Kidney (tissue), 14 donors: Measurements from ENCODE around the gene CCDC78. TPM values are rescaled to one million over a fixed set of nuclear protein-coding genes. Genes with fewer than 3 reads are reported as not detected.

Experiments
- DNase-seq, 5 donors: peaks; one replicate each; pipeline ENCODE4 v3.0.0-alpha.2; 2013 to 2020
- FAIRE-seq: peaks from 2 replicates; lab custom pipeline; 2012; peaks lifted over from hg19 to GRCh38; lab: Jason Lieb, UNC
- H3K27ac ChIP-seq, 2 donors: one replicate each; pipeline ENCODE4 v1.7.0; 2013; ENCODE audit warnings: low read depth in 2 of 2, low read length in 2 of 2, inconsistent platforms in 1 of 2
- H3K27me3 ChIP-seq: one replicate; pipeline ENCODE4 v1.7.1; 2013; ENCODE audit warnings: low read length, inconsistent platforms; ENCODE audit not compliant: control insufficient read depth, insufficient read depth
- H3K36me3 ChIP-seq, 3 donors: one replicate each; pipeline versions ENCODE4 v1.7.0 to v1.7.1; 2013; ENCODE audit warnings: low read length in 3 of 3, control low read depth in 1 of 3, inconsistent platforms in 1 of 3; ENCODE audit not compliant: insufficient read depth in 3 of 3, control insufficient read depth in 2 of 3
- H3K4me1 ChIP-seq, 3 donors: one replicate each; pipeline versions ENCODE4 v1.7.0 to v1.7.1; 2013; ENCODE audit warnings: low read length in 3 of 3, inconsistent platforms in 1 of 3, low read depth in 1 of 3; ENCODE audit not compliant: control insufficient read depth in 2 of 3, insufficient read depth in 2 of 3
- H3K4me3 ChIP-seq, 3 donors: one replicate each; pipeline versions ENCODE4 v1.7.0 to v1.8.1; 2013; ENCODE audit warnings: low read length in 3 of 3, control low read depth in 1 of 3, inconsistent platforms in 1 of 3
- H3K9ac ChIP-seq, 3 donors: one replicate each; pipeline versions ENCODE4 v1.7.0 to v1.7.1; 2013; ENCODE audit warnings: low read length in 3 of 3, control low read depth in 1 of 3, inconsistent platforms in 1 of 3
- H3K9me3 ChIP-seq, 3 donors: one replicate each; pipeline versions ENCODE4 v1.7.0 to v1.7.1; 2013; ENCODE audit warnings: low read length in 3 of 3, control low read depth in 1 of 3, inconsistent platforms in 1 of 3; ENCODE audit not compliant: control insufficient read depth in 2 of 3, insufficient read depth in 1 of 3
- CTCF ChIP-seq: IDR thresholded peaks from 3 replicates; pipeline ENCODE4 v1.5.1; 2012; ENCODE audit warnings: mild to moderate bottlenecking, moderate library complexity, borderline replicate concordance; ENCODE audit not compliant: insufficient read depth; ENCODE audit errors: extremely low read depth
- intact Hi-C: fragments of 100-400 bp; cut with DNase I; formaldehyde crosslinking; loops from one replicate; pipeline ENCODE4 v1.11.1; 2022
- polyA plus RNA-seq: library from polyadenylated mRNA; stranded (reverse); fragments of 350-450 nt; fragmentation: Illumina TruSeq; extraction: RNeasy Lipid Tissue Mini Kit (QIAGEN cat#74804); gene quantifications from one replicate; pipeline ENCODE4 v1.2.3, GENCODE V29; 2014; ENCODE audit warnings: low read depth, low replicate concordance; ENCODE audit not compliant: insufficient read depth
- total RNA-seq: library from RNA; stranded (reverse); fragmentation: NEBNext Ultra II Directional; extraction: Animal tissue kit (Norgen Biotek cat#: 25700); gene quantifications from one replicate; pipeline ENCODE4 v1.2.1, GENCODE V29; 2021
- donor health status: control.
- donor health status: control.
- donor health status: control.
- donor health status: control.
- donor health status: control.
- donor health status: DM: yes; HTN: yes; CAD: no.
- donor health status: Normal renal cell carcinoma (clear cell type).

The CCDC78 gene
- total and polyA plus RNA-seq, 2 donors from 2014 or later: 1.3 to 2.6 TPM

GRCh38 chr16:685967-686366, 40.3 kb downstream of the CCDC78 start:
- Histone ChIP-seq H3K9ac (no peak overlapping the region), H3K27me3 (no peaks in the 10 kb centered on the region), H3K9me3 (no peaks in the 10 kb centered on the region), H3K4me3 (no peak overlapping the region), H3K27ac (no peak overlapping the region), H3K36me3 (peaks cover 5 to 22% (median 8%) of the 10 kb centered on the region in 3 donors), H3K4me1 (peaks cover 0 to 46% (median 12%) of the 10 kb centered on the region in 3 donors)
- FAIRE-seq: no peak
- no peak for DNase-seq
- no peak for TF ChIP-seq CTCF
- intact Hi-C loops: no loop called here

- H3K27me3 ChIP-seq: no peaks in the 10 kb centered on the region
- no peaks in the 10 kb centered on the region for H3K9me3 ChIP-seq
- FAIRE-seq: no peak
- H3K4me3 ChIP-seq: no peak overlapping the region
- H3K9ac ChIP-seq: no peak overlapping the region
- no peak overlapping the region for H3K27ac ChIP-seq
- intact Hi-C loops: no loop called here
- H3K4me1 ChIP-seq: peaks cover 0 to 49% (median 12%) of the 10 kb centered on the region in 3 donors
- no peak for TF ChIP-seq CTCF
- DNase-seq: no peak
- H3K36me3 ChIP-seq: peaks cover 5 to 22% (median 8%) of the 10 kb centered on the region in 3 donors
Measured at GRCh38 chr16:684961-685696, 41.1 kb downstream of the CCDC78 start.

DNA sequence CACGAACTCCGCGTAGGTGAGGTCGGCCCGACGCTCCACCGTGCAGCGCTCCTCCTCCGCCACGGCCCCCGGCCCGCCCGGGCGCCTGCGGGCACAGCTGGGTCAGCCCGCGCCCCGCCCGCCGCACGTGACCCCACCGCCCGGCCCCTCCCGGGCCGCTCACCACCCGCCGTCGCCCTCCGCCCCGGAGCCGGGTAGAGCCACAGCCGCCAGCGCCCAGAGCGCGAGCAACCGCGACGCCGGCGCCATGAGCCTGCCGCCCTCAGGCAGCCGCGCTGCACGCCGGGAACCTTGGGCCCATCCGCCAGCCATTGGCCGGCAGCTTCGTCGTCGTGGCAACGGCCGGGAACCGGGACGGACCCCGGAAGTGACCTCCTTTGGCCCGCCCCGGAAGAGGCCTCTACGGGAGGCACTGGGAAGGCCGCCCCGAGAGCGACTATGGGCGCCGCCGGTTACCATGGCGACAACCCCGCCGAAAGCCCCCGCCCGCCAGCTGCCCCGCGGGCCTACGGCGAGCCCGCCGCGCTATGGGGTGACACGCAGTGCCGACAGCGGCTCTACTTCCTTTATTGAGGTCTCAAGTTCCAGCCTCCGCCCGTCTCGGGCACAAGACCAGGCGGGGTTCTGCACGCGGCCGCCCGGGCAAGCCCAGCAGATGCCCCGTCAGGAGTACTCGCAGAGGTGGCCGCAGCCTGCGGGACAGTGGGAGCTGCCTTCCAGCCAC, 42.0 kb downstream of the CCDC78 start, which contains the start of gene JMJD8:
TSS of gene JMJD8 (minus strand) at position 264 of the 724 bp plus-strand sequence. CDS start at position 249, 15 bp downstream.
- H3K27me3 ChIP-seq: no peaks in the 10 kb centered on the region
- H3K27ac ChIP-seq: peak within 1 kb of the TSS; percentile 59 to 71
- intact Hi-C loops: no loop called here
- no peak for TF ChIP-seq CTCF
- H3K4me1 ChIP-seq: peaks cover 0 to 45% (median 12%) of the 10 kb centered on the region in 3 donors
- peaks cover 5 to 22% (median 8%) of the 10 kb centered on the region in 3 donors for H3K36me3 ChIP-seq
- peak within 1 kb of the TSS; percentile 24 to 73 (median 56) for H3K4me3 ChIP-seq
- H3K9me3 ChIP-seq: no peaks in the 10 kb centered on the region
- DNase-seq (peak; percentile 97 to 99 (median 98)), FAIRE-seq (no peak)
- peak within 1 kb of the TSS in 1 of 3 donors; percentile 61 for H3K9ac ChIP-seq
